WERI-Rb-1 (cell line): ENCODE data around the gene COL23A1.

Source experiments
- DNase-seq: peaks from one replicate; pipeline ENCODE4 v3.0.0-alpha.2; 2020
- H3K27ac ChIP-seq: fragments of 250-450 bp; sonication (Bioruptor Pico); 2 replicates; pipeline ENCODE4 v1.5.1; 2020; ENCODE audit warnings: mild to moderate bottlenecking, moderate library complexity
- H3K27me3 ChIP-seq: fragments of 250-450 bp; sonication (Bioruptor Pico); 2 replicates; pipeline ENCODE4 v1.5.1; 2021; ENCODE audit warnings: mild to moderate bottlenecking, low read depth, moderate library complexity; ENCODE audit not compliant: insufficient read depth, severe bottlenecking
- H3K36me3 ChIP-seq: fragments of 250-450 bp; sonication (Bioruptor Pico); 2 replicates; pipeline ENCODE4 v1.5.1; 2020; ENCODE audit warnings: mild to moderate bottlenecking, moderate library complexity
- H3K4me3 ChIP-seq: 2 replicates; pipeline ENCODE4 v1.5.1; 2011; ENCODE audit warnings: low read depth, mild to moderate bottlenecking, control low read depth, low read length
- H3K9me3 ChIP-seq: fragments of 250-450 bp; sonication (Bioruptor Pico); 2 replicates; pipeline ENCODE4 v1.5.1; 2021; ENCODE audit warnings: mild to moderate bottlenecking, moderate library complexity; ENCODE audit not compliant: severe bottlenecking
- CTCF ChIP-seq: IDR thresholded peaks from 2 replicates; pipeline ENCODE4 v1.5.1; 2011; ENCODE audit warnings: low read depth, mild to moderate bottlenecking, control low read depth, inconsistent platforms, low read length

COL23A1 gene

DNA sequence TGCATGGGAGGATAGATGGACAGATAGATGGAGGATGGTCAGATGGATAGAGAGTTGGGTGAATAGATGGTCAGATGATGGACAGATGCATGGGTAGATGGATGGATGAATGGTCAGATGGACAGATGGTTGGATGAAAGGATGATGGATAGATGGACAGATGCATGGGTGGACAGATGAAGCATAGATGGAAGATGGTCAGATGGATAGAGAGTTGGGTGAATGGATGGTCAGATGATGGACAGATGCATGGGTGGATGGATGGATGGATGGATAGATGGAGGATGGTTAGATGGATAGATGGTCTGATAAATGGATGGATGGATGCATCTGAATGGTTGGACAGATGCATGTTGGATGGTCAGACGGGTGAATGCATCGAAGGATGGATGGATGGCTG is 70.4 kb downstream of the COL23A1 start:
- no peak for TF ChIP-seq CTCF
- Histone ChIP-seq H3K4me3 (no peak overlapping the region), H3K9me3 (no peaks in the 10 kb centered on the region), H3K36me3 (no peaks in the 10 kb centered on the region), H3K27me3 (no peaks in the 10 kb centered on the region), H3K27ac (no peak overlapping the region)
- no peak for DNase-seq

DNA sequence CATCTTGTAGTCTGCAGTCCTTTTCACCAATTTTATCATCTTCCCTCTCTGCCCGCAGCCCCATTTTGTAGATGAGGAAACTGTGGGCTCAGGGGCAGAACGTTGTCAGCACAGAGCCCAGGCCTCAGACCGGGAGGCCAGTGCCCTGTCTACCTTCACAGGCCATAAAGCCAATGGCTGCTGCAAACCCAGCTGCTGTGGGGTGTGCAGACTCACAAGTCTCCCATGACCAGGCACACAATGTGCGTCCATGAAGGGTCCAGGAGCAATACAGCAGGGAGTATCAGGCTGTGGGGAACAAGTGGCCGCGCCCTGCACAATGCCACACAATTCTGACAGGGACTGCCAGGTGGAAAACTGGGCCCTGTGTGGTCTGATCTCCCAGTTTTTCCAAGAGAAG is 71.0 kb downstream of the COL23A1 start:
- no peak for DNase-seq
- H3K9me3 ChIP-seq = no peaks in the 10 kb centered on the region
- H3K4me3 ChIP-seq = no peak overlapping the region
- no peak overlapping the region for H3K27ac ChIP-seq
- H3K27me3 ChIP-seq = no peaks in the 10 kb centered on the region
- no peak for TF ChIP-seq CTCF
- H3K36me3 ChIP-seq = no peaks in the 10 kb centered on the region

GRCh38 chr5:178516504-178517235 is 73.5 kb downstream of the COL23A1 start:
- TF ChIP-seq CTCF = no peak
- Histone ChIP-seq H3K36me3 (no peaks in the 10 kb centered on the region), H3K27me3 (no peaks in the 10 kb centered on the region), H3K4me3 (no peak overlapping the region), H3K9me3 (no peaks in the 10 kb centered on the region), H3K27ac (no peak overlapping the region)
- no peak for DNase-seq

GRCh38 chr5:178515776-178516503 is 74.3 kb downstream of the COL23A1 start:
- Histone ChIP-seq H3K27ac (no peak overlapping the region), H3K9me3 (no peaks in the 10 kb centered on the region), H3K36me3 (no peaks in the 10 kb centered on the region), H3K4me3 (no peak overlapping the region), H3K27me3 (no peaks in the 10 kb centered on the region)
- DNase-seq = no peak
- TF ChIP-seq CTCF = no peak

DNA sequence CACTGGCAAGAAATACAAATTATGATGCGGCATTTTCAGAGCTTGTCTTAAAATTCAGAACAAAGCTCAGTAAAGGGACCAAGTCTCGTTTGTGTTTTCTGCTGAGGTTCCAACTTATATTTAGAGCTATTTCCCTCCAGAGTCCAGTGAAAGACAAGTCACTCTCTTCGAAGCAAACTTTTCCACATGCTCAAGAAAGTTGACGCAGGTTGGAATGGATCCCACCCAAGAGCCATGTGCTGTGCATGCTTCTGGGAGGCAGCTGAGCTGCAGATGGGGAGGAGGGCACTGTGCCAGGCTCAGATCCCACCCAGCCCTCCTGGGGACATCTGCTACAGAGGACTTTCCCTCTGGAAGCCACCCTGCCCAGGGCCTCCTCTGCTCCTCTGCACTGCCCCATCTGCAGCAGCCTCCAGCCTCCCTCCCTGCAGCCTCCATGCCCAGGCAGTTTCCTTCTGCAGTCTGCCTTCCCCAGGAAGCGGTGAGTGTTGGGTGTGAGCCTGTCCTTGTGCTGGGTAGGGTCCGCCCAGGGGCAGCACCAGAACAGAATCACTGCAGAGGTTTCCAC is 75.3 kb downstream of the COL23A1 start:
- Histone ChIP-seq H3K4me3 (no peak overlapping the region), H3K36me3 (no peaks in the 10 kb centered on the region), H3K27ac (no peak overlapping the region), H3K27me3 (no peaks in the 10 kb centered on the region), H3K9me3 (no peaks in the 10 kb centered on the region)
- TF ChIP-seq CTCF = no peak
- no peak for DNase-seq
